HG03460 (cell line): ENCODE data around the gene ZNF583.

Experiments
- ATAC-seq: cut with Tn5 transposase; IDR thresholded peaks from one replicate; pipeline ENCODE4 v1.9.1; 2021; ENCODE audit not compliant: unreplicated experiment

The ZNF583 gene

DNA sequence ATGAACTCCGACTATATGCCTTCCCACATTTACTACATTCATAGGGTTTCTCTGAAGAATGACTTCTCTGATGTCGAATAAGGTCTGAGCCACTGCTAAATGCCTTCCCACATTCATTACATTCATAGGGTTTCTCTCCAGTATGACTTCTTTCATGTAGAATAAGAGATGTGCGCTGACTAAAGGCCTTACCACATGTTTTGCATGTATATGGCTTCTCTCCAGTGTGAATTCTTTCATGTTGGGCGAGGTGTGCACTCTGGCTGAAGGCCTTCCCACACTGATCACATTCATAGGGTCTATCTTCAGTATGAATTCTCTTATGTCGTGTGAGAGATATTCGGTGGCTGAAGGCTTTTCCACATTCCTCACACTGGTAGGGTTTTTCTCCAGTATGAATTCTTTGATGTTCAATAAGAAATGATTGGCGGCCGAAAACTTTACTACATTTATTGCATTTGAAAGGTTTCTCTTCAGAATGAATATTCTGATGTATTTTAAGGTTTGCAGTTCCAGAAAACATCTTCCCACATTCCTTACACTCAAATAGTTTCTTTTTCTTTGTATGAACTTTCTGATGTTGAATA, 37.2 kb downstream of the ZNF583 start:
- no peak for ATAC-seq

DNA sequence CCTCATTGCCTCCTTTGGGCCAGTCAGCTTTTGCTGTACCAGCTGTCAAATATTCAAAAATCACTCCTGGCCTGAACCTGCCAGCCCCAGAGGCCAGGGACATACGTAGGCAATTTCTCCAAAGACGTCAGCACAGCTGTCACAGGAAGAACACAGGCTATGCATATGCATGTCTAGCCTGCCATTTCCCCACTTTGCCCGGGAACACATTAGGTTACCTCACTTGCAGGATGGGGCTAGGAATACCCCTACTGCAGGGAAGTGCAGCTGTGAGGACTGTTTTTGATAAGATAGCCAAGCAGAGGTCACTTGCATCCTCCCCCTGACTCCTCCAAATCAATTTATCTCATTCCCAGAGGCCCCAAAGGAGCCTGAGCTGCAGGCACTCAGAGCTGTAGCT, 70.2 kb downstream of the ZNF583 start:
- no peak for ATAC-seq

DNA sequence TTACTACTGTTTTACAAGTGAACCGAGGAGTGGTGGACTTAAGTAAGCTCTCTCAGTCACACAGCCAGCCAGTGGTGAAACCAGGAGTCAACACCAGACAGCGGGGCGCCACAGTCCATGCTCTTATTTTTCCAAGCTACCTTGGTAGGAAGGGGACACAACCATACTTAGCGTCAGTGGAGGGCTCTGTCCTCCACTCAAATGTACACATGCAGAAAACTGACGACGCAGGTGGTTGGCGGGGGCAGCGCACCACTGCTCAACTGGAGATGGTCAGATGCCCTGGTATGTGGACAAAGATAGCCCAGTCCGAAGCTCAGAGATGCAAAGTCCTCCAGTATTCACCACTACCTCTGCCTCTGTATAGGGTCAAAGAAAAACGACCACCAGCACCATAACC, 72.0 kb downstream of the ZNF583 start:
- no peak for ATAC-seq
